Loucy (cell line): ENCODE measurements around the gene MGAT5.

ENCODE experiments used
- H2AFZ ChIP-seq: fragments of 200-600 bp; sonication (generic); 2 replicates; pipeline ENCODE4 v1.6.0; 2016; ENCODE audit warnings: antibody characterized with exemption, mild to moderate bottlenecking, low read length, moderate library complexity
- H3F3A ChIP-seq: fragments of 200-600 bp; 2 replicates; pipeline ENCODE4 v1.6.0; 2016; ENCODE audit warnings: antibody characterized with exemption, low read depth, mild to moderate bottlenecking
- H3K27me3 ChIP-seq: fragments of 200-600 bp; sonication (generic); 2 replicates; pipeline ENCODE4 v1.6.1; 2014; ENCODE audit warnings: low read length, mild to moderate bottlenecking; ENCODE audit not compliant: insufficient read depth, poor library complexity, severe bottlenecking
- H3K36me3 ChIP-seq: fragments of 200-600 bp; sonication (generic); 2 replicates; pipeline ENCODE4 v1.6.1; 2016; ENCODE audit warnings: low read length; ENCODE audit not compliant: insufficient read depth
- H3K4me1 ChIP-seq: fragments of 200-600 bp; sonication (generic); 2 replicates; pipeline ENCODE4 v1.5.1; 2014; ENCODE audit warnings: low read length, mild to moderate bottlenecking; ENCODE audit not compliant: insufficient read depth, poor library complexity, severe bottlenecking
- H3K4me2 ChIP-seq: fragments of 200-600 bp; sonication (generic); 2 replicates; pipeline ENCODE4 v1.6.0; 2014; ENCODE audit warnings: antibody characterized with exemption, low read length, low read depth, mild to moderate bottlenecking; ENCODE audit not compliant: poor library complexity, severe bottlenecking
- H3K4me3 ChIP-seq: fragments of 200-600 bp; sonication (generic); 2 replicates; pipeline ENCODE4 v1.5.1; 2014; ENCODE audit warnings: low read length, mild to moderate bottlenecking, mixed read lengths; ENCODE audit not compliant: poor library complexity, severe bottlenecking
- H3K79me2 ChIP-seq: fragments of 200-600 bp; sonication (generic); 2 replicates; pipeline ENCODE4 v1.6.1; 2014; ENCODE audit warnings: low read length; ENCODE audit not compliant: insufficient read depth
- H3K9ac ChIP-seq: fragments of 200-600 bp; sonication (generic); 2 replicates; pipeline ENCODE4 v1.6.0; 2014; ENCODE audit warnings: mild to moderate bottlenecking, low read depth, low read length, moderate library complexity; ENCODE audit not compliant: poor library complexity, severe bottlenecking
- H3K9me2 ChIP-seq: fragments of 200-600 bp; sonication (generic); replicated peaks from 2 replicates; pipeline ENCODE4 v1.6.1; 2016; ENCODE audit warnings: low read depth, low read length, mixed read lengths
- H3K9me3 ChIP-seq: fragments of 200-600 bp; sonication (generic); 2 replicates; pipeline ENCODE4 v1.6.1; 2014; ENCODE audit warnings: mild to moderate bottlenecking, antibody characterized with exemption, low read length, low read depth; ENCODE audit not compliant: insufficient read depth
- H4K20me1 ChIP-seq: fragments of 200-600 bp; sonication (generic); 2 replicates; pipeline ENCODE4 v1.6.0; 2014; ENCODE audit warnings: antibody characterized with exemption, low read length, mild to moderate bottlenecking; ENCODE audit not compliant: insufficient read depth, poor library complexity, severe bottlenecking
- EZH2phosphoT487 ChIP-seq: fragments of 200-600 bp; IDR thresholded peaks from 2 replicates; pipeline ENCODE4 v1.6.1; 2018; ENCODE audit warnings: antibody characterized with exemption, mild to moderate bottlenecking, moderate library complexity, borderline replicate concordance
- TF ChIP-seq, protein P1 (sequence below): fragments of 200-600 bp; sonication (generic); conservative IDR thresholded peaks from 2 replicates; pipeline ENCODE4 v1.5.1; 2014; ENCODE audit warnings: mild to moderate bottlenecking, antibody characterized with exemption, low read length

MGAT5 gene

DNA sequence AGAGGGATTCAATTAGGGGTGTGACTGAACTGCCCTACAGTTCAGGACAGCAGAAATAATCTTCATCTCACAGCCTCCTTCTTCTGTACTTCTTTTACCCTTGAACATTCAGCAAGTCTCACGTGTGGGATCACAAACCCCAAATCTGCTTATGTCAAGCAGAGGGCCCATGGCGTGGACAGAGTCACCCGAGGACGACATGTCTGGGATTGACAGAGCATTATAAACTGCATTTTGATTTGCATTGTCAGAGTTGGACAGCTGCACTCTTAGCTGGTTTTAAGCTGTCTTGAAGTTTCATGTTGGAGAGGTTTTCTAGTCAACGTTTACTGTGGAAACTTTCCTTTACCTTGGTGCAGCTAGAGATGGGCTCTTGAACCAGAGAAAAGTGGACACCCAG lies 26.4 kb downstream of the MGAT5 start:
- Histone ChIP-seq H3K4me3 (no peak overlapping the region), H3K4me1 (peaks cover 76% of the 10 kb centered on the region)

GRCh38 chr2:134280726-134281125 lies 26.9 kb downstream of the MGAT5 start:
- no peak overlapping the region for H3K9ac ChIP-seq
- no peaks in the 10 kb centered on the region for H3K27me3 ChIP-seq
- no peak overlapping the region for H3K4me2 ChIP-seq
- peaks cover 8% of the 10 kb centered on the region; the same call in 1 of the 2 replicates for H3F3A ChIP-seq
- H4K20me1 ChIP-seq, result no peaks in the 10 kb centered on the region
- no peaks in the 10 kb centered on the region for H3K9me2 ChIP-seq
- peaks cover 78% of the 10 kb centered on the region for H3K79me2 ChIP-seq
- no peaks in the 10 kb centered on the region for H3K36me3 ChIP-seq
- TF ChIP-seq, protein P1, sequence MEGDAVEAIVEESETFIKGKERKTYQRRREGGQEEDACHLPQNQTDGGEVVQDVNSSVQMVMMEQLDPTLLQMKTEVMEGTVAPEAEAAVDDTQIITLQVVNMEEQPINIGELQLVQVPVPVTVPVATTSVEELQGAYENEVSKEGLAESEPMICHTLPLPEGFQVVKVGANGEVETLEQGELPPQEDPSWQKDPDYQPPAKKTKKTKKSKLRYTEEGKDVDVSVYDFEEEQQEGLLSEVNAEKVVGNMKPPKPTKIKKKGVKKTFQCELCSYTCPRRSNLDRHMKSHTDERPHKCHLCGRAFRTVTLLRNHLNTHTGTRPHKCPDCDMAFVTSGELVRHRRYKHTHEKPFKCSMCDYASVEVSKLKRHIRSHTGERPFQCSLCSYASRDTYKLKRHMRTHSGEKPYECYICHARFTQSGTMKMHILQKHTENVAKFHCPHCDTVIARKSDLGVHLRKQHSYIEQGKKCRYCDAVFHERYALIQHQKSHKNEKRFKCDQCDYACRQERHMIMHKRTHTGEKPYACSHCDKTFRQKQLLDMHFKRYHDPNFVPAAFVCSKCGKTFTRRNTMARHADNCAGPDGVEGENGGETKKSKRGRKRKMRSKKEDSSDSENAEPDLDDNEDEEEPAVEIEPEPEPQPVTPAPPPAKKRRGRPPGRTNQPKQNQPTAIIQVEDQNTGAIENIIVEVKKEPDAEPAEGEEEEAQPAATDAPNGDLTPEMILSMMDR, result no peak
- TF ChIP-seq EZH2phosphoT487, result no peak
- no peak overlapping the region for H2AFZ ChIP-seq
- H3K4me3 ChIP-seq, result no peak overlapping the region
- H3K4me1 ChIP-seq, result peaks cover 76% of the 10 kb centered on the region
- no peaks in the 10 kb centered on the region for H3K9me3 ChIP-seq

More for the DNA sequence above, 26.4 kb downstream of the MGAT5 start:
- Histone ChIP-seq H2AFZ (no peak overlapping the region), H3K4me2 (no peak overlapping the region), H3K36me3 (no peaks in the 10 kb centered on the region), H3K79me2 (peaks cover 74% of the 10 kb centered on the region), H4K20me1 (no peaks in the 10 kb centered on the region), H3K27me3 (no peaks in the 10 kb centered on the region), H3K9me2 (no peaks in the 10 kb centered on the region), H3F3A (peaks cover 8% of the 10 kb centered on the region; the same call in 1 of the 2 replicates), H3K9ac (no peak overlapping the region), H3K9me3 (no peaks in the 10 kb centered on the region)
- TF ChIP-seq, protein P1, result no peak
- no peak for TF ChIP-seq EZH2phosphoT487

DNA sequence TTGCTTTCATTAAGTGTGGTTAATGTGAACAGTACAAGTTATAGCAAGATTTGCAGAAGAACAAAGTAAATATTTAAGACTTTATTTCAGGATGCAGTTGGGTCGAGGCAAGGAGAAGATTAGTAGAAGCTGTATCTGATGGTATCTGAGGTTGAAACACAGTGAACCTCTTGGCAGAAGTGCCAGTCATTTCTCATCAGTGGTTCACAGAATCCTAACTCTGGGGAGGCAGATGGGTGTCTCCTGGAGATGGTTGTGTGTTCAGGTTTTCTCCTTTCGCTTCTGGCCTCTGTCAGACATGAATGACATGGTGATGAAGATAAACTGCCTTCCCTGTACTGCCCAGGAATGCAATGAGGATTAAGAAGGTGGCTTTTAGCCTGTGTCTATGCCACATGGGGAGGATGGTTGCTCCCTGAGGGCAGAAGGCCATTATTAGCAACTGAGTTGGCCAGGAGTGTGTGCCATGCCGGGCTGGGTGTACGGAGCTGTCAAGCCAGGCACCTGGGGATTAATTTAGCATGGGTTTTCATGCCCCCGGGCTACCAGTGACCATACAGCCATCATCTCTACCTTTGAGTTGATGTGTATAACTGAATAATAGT lies 28.0 kb downstream of the MGAT5 start:
- Histone ChIP-seq H2AFZ (no peak overlapping the region), H3K9me3 (no peaks in the 10 kb centered on the region), H3K4me2 (peak overlapping the region; percentile 70), H3K36me3 (no peaks in the 10 kb centered on the region), H3K27me3 (no peaks in the 10 kb centered on the region), H3K79me2 (peaks cover 83% of the 10 kb centered on the region), H3K9me2 (no peaks in the 10 kb centered on the region), H3K4me3 (peak overlapping the region; percentile 49), H4K20me1 (no peaks in the 10 kb centered on the region), H3K4me1 (peaks cover 76% of the 10 kb centered on the region), H3K9ac (peak overlapping the region; percentile 61), H3F3A (peaks cover 8% of the 10 kb centered on the region; the same call in 1 of the 2 replicates)
- TF ChIP-seq, protein P1, result no peak
- TF ChIP-seq EZH2phosphoT487, result no peak
